Activated CD4-positive, alpha-beta memory T cell treated with anti-CD3 and anti-CD28 coated beads for 36 hours (primary cell): Measurements from ENCODE around the gene SSR2. TPM values are rescaled to one million over a fixed set of nuclear protein-coding genes. Genes with fewer than 3 reads are reported as not detected.

ENCODE experiments used
- CTCF ChIA-PET: fragments of 350-600 bp; sonication (Branson Sonifier 250); formaldehyde crosslinking; loops from one replicate; lab custom pipeline; 2021; ENCODE audit warnings: antibody characterized with exemption, inconsistent platforms; lab: Charles Lee
- POLR2A ChIA-PET: fragments of 350-600 bp; sonication (Branson Sonifier 250); formaldehyde crosslinking; loops from one replicate; lab custom pipeline; 2021; ENCODE audit warnings: antibody characterized with exemption; lab: Charles Lee
- DNase-seq: peaks from one replicate; pipeline ENCODE4 v3.0.0-alpha.2; 2020
- H3K27ac Mint-ChIP-seq: one replicate; pipeline ENCODE4 v1.8.0; 2021; ENCODE audit warnings: mixed read lengths
- H3K27me3 Mint-ChIP-seq: one replicate; pipeline ENCODE4 v1.8.0; 2021; ENCODE audit warnings: mixed read lengths
- H3K36me3 Mint-ChIP-seq: one replicate; pipeline ENCODE4 v1.8.0; 2021; ENCODE audit warnings: mixed read lengths
- H3K4me1 Mint-ChIP-seq: one replicate; pipeline ENCODE4 v1.8.0; 2021; ENCODE audit warnings: low read depth, mixed read lengths
- H3K4me3 Mint-ChIP-seq: one replicate; pipeline ENCODE4 v1.8.0; 2021; ENCODE audit warnings: mild to moderate bottlenecking, mixed read lengths
- H3K9me3 Mint-ChIP-seq: one replicate; pipeline ENCODE4 v1.8.0; 2021; ENCODE audit warnings: mixed read lengths
- intact Hi-C: fragments of 100-400 bp; cut with micrococcal nuclease; formaldehyde crosslinking; loops from one replicate; pipeline ENCODE4 v1.15.1; 2023
- total RNA-seq, 2 experiments: library from RNA; stranded (reverse); gene quantifications; one replicate each; pipeline ENCODE4 v1.2.3, GENCODE V29; 2021

Gene SSR2
- total RNA-seq, result 100 to 1,000 TPM; 171 to 175 TPM

DNA sequence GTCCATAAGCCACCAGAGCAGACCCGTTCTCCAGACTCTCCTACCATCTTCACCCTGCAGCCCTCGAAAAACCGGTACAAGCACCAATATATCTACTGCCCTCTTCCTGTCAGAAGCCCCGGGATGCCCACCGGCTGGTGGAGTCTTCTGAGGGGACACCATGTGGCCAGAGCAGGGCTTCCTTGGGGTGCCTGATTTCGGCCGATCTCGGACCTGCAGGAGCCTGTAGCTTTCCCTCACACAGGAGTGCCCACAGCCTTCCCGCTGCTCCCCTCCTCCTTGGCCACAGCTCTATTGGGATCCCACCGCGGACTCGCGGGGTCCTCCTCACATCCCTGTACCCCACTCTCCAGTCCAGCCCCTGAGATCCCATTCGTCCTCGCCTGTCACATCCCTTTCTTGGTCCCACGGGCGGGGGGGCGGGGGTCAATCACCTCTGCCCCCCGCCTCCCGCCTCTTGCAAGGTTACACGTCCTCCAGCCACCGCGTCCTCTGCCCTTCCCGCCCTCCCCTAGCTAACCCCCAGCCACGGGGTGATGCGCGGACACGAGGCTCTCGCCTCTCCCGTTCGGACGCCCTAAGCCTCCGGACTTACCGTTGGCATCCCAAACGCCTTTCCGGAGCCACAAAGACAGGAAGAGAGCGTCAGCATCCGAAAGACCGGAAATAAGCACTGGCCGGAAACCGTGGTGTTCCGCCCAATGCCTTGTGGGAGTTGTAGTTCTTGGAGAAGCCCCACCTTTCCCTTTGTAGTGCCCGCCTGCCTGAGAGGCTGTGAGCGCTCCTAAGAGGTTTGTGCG lies at the start of gene SSR2:
Gene SSR2 (minus strand): TSS at position 659 of the 800 bp plus-strand sequence. CDS start 784 bp downstream, outside the sequence.
- H3K9me3 Mint-ChIP-seq, result no peaks in the 10 kb centered on the region
- peak within 1 kb of the TSS; percentile 98 for H3K4me3 Mint-ChIP-seq
- intact Hi-C loops, result loop anchor here (1.0 to 2.0 kb wide), 2 partner anchors 34 to 74 kb away; partner anchors contain the start of gene LAMTOR2

DNA sequence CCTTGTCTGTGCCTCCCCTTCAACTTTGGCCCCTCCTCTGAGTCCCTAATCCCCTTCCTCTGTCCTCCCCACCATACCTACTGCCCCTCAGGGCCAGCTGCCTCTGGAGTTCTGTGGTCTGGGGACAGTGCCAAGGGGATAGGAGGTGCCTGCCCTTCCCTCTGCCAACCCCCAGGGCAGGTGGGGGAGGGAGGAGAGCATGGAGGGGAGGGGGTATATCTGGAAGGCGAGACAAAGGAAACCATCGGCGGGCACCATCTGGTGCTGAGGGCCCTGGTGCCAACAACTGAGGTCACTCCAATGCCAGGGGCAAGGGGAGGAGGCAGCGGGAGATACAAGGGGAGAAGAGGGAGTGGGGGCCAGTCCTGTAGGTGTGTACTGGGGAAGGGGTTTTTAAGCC lies 49.8 kb upstream of the SSR2 start:
- CTCF ChIA-PET, result interaction anchor here (1.8 kb wide), 1 partner anchor 20 kb away, joined by 5 read pairs; no protein-coding TSS in a partner anchor
- Mint-ChIP-seq H3K36me3 (no peaks in the 10 kb centered on the region), H3K27me3 (peaks cover 1% of the 10 kb centered on the region)

More for the DNA sequence above, at the start of gene SSR2:
- Mint-ChIP-seq H3K36me3 (peaks cover 25% of the 10 kb centered on the region), H3K27me3 (no peaks in the 10 kb centered on the region), H3K4me1 (peaks cover 21% of the 10 kb centered on the region), H3K27ac (peak within 1 kb of the TSS; percentile 91)
- ChIA-PET CTCF (interaction anchor here (0.6 to 2.1 kb wide), 7 partner anchors 12 to 320 kb away, joined by 3 to 11 read pairs (median 5); partner anchors contain the start of genes LAMTOR2 and UBQLN4), POLR2A (interaction anchor here (1.7 to 1.9 kb wide), 2 partner anchors 12 to 44 kb away, joined by 5 to 6 read pairs; no protein-coding TSS in a partner anchor)
- DNase-seq, result peak; percentile 92

DNA sequence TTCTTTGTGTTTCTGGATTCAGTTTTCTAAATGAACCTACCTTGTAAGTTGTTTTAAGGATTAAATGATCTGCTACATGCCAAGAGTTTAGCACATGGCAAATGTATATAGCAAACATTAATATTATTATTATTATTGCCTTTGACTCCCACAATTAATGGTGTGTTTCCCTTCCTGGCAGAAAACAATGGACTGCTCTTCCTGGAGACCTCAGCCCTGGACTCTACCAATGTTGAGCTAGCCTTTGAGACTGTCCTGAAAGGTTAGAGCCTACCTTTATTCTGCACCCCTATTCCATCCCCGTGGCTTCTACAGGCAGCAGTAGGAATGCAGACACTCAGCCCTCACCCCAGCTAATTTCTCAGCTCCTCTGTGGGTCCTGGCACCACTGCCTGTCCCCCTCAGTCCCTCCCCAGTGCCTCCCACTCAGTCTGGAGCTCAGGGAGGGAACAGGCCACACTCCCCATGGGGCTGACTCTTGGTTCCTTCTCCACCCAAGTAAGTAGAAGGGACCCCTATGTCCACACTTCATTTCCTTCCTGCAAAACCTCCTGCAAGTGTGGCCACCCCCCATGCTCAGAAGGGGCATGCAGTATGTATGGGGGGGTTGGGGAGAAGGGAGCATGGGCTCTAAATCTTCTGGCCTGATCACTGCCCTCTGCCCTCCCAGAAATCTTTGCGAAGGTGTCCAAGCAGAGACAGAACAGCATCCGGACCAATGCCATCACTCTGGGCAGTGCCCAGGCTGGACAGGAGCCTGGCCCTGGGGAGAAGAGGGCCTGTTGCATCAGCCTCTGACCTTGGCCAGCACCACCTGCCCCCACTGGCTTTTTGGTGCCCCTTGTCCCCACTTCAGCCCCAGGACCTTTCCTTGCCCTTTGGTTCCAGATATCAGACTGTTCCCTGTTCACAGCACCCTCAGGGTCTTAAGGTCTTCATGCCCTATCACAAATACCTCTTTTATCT lies 49.0 kb upstream of the SSR2 start:
- Mint-ChIP-seq H3K4me1 (peaks cover 12% of the 10 kb centered on the region), H3K4me3 (no peak overlapping the region), H3K9me3 (no peaks in the 10 kb centered on the region), H3K36me3 (no peaks in the 10 kb centered on the region), H3K27ac (no peak overlapping the region), H3K27me3 (no peaks in the 10 kb centered on the region)
- ChIA-PET CTCF (interaction anchor here (1.4 kb wide), 1 partner anchor 59 kb away, joined by 3 read pairs; no protein-coding TSS in a partner anchor), POLR2A (no interaction called here)
- DNase-seq, result no peak
- intact Hi-C loops, result no loop called here

More for the DNA sequence above, 49.8 kb upstream of the SSR2 start:
- H3K4me1 Mint-ChIP-seq, result peaks cover 4% of the 10 kb centered on the region
- H3K4me3 Mint-ChIP-seq, result no peak overlapping the region
- DNase-seq, result no peak
- POLR2A ChIA-PET, result no interaction called here
- no peaks in the 10 kb centered on the region for H3K9me3 Mint-ChIP-seq
- intact Hi-C loops, result no loop called here
- no peak overlapping the region for H3K27ac Mint-ChIP-seq

DNA sequence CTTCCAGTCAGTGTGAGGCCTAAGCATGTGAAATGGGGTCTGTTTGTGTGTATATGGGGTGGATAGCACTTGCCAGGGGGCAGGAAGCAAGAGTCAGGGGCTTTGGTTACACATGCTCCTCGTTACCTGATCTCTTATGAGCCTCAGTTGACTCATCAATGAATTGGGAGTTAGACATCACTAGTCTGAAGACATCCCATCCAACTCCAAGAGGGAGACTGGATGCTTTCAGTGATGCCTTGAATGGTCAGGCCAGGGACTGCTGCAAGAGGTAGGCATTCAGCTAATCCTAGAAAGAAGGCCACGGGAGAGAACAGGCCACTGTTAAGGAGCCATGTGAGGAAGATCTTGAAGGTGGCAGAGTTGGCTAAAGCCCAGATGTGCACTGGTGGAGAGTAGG lies 46.5 kb upstream of the SSR2 start:
- no peaks in the 10 kb centered on the region for H3K36me3 Mint-ChIP-seq
- intact Hi-C loops, result loop anchor here (2.0 kb wide), 1 partner anchor 40 kb away; no protein-coding TSS in a partner anchor
- no peak for DNase-seq
- peaks cover 16% of the 10 kb centered on the region for H3K4me1 Mint-ChIP-seq
- no peak overlapping the region for H3K27ac Mint-ChIP-seq
- no peaks in the 10 kb centered on the region for H3K9me3 Mint-ChIP-seq
- ChIA-PET POLR2A (no interaction called here), CTCF (interaction anchor here (0.7 to 3.8 kb wide), 9 partner anchors 8 to 182 kb away, joined by 4 to 23 read pairs (median 8); partner anchors contain the start of genes LAMTOR2 and UBQLN4)
- H3K27me3 Mint-ChIP-seq, result no peaks in the 10 kb centered on the region
- no peak overlapping the region for H3K4me3 Mint-ChIP-seq

GRCh38 chr1:156065871-156066270 lies 45.1 kb upstream of the SSR2 start:
- intact Hi-C loops, result loop anchor here (1.0 to 2.0 kb wide), 2 partner anchors 39 to 128 kb away; no protein-coding TSS in a partner anchor
- DNase-seq, result no peak
- H3K27ac Mint-ChIP-seq, result no peak overlapping the region
- H3K9me3 Mint-ChIP-seq, result no peaks in the 10 kb centered on the region
- no peaks in the 10 kb centered on the region for H3K27me3 Mint-ChIP-seq
- H3K4me1 Mint-ChIP-seq, result peaks cover 20% of the 10 kb centered on the region
- CTCF ChIA-PET, result interaction anchor here (0.6 to 3.8 kb wide), 39 partner anchors 8 to 217 kb away, joined by 3 to 23 read pairs (median 5); partner anchors contain the start of genes ARHGEF2, GON4L, SMG5 and SSR2
- POLR2A ChIA-PET, result interaction anchor here (0.6 to 1.1 kb wide), 2 partner anchors 58 to 147 kb away, joined by 3 to 4 read pairs; partner anchors contain the start of gene PMF1
- no peak overlapping the region for H3K4me3 Mint-ChIP-seq
- no peaks in the 10 kb centered on the region for H3K36me3 Mint-ChIP-seq

DNA sequence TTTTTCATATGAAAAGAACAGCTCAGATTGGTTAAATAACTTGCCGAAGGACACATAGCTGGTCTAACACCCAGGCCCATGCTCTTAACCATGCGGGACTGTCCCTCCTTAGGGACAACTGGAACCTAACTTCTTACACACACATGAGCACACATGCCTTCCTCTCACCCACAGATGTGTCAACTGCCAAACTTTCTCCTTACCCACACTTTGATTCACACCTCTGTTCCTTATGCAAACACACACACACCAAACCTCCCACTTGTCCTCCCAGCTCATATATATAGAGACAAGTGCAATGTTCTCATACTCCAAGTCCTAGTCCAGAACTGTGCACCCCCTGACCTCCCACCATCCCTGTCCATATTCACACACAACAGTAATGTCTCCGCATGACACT lies 44.5 kb upstream of the SSR2 start:
- H3K27ac Mint-ChIP-seq, result no peak overlapping the region
- CTCF ChIA-PET, result interaction anchor here (1.0 to 3.8 kb wide), 13 partner anchors 8 to 160 kb away, joined by 3 to 23 read pairs (median 8); no protein-coding TSS in a partner anchor
- no peak for DNase-seq
- H3K27me3 Mint-ChIP-seq, result no peaks in the 10 kb centered on the region
- H3K36me3 Mint-ChIP-seq, result no peaks in the 10 kb centered on the region
- no peak overlapping the region for H3K4me3 Mint-ChIP-seq
- H3K9me3 Mint-ChIP-seq, result no peaks in the 10 kb centered on the region
- intact Hi-C loops, result no loop called here
- peaks cover 20% of the 10 kb centered on the region for H3K4me1 Mint-ChIP-seq
- POLR2A ChIA-PET, result interaction anchor here (0.9 kb wide), 1 partner anchor 18 kb away, joined by 3 read pairs; no protein-coding TSS in a partner anchor

DNA sequence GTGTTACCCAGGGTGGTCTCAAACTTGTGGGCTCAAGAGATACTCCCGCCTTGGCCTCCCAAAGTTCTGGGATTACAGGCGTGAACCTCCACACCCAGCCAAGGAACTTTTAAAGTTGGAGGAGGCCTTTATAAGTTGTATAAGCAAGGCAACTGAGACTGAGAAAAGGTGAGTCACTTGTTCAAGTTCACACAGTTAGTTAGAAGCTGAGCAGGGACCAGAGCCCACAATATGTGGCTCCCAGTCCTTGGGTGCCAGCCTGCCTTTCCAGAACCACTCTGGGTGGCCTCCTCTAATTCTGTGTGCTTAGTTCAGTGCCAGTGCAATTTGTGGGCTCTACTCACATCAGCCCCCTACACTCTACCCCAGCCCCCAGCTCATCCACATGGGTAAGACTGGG lies 43.9 kb upstream of the SSR2 start:
- no peaks in the 10 kb centered on the region for H3K27me3 Mint-ChIP-seq
- H3K9me3 Mint-ChIP-seq, result no peaks in the 10 kb centered on the region
- H3K4me1 Mint-ChIP-seq, result peaks cover 20% of the 10 kb centered on the region
- H3K4me3 Mint-ChIP-seq, result no peak overlapping the region
- peak; percentile 23 for DNase-seq
- no peak overlapping the region for H3K27ac Mint-ChIP-seq
- no peaks in the 10 kb centered on the region for H3K36me3 Mint-ChIP-seq
- CTCF ChIA-PET, result interaction anchor here (1.0 to 3.8 kb wide), 8 partner anchors 9 to 126 kb away, joined by 3 to 23 read pairs (median 12); no protein-coding TSS in a partner anchor
- intact Hi-C loops, result no loop called here
- POLR2A ChIA-PET, result interaction anchor here (0.9 kb wide), 1 partner anchor 18 kb away, joined by 3 read pairs; no protein-coding TSS in a partner anchor

DNA sequence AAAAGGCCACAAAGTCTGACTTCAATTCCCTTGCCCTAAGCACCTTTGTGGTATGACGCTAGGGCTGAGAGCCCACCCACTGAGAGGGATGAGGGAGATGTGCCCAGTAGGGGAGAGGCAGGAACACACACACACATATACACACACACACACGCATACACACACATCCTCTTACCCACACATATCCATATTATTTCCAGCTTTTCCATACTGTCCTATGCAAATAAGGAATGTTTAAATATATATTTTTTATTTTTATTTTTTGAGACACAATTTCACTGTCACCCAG lies 43.2 kb upstream of the SSR2 start:
- ChIA-PET CTCF (interaction anchor here (2.7 kb wide), 1 partner anchor 65 kb away, joined by 11 read pairs; no protein-coding TSS in a partner anchor), POLR2A (no interaction called here)
- H3K36me3 Mint-ChIP-seq, result no peaks in the 10 kb centered on the region
- H3K4me1 Mint-ChIP-seq, result peaks cover 20% of the 10 kb centered on the region
- intact Hi-C loops, result no loop called here
- no peaks in the 10 kb centered on the region for H3K27me3 Mint-ChIP-seq
- no peak overlapping the region for H3K27ac Mint-ChIP-seq
- no peak for DNase-seq
- no peaks in the 10 kb centered on the region for H3K9me3 Mint-ChIP-seq
- H3K4me3 Mint-ChIP-seq, result no peak overlapping the region

DNA sequence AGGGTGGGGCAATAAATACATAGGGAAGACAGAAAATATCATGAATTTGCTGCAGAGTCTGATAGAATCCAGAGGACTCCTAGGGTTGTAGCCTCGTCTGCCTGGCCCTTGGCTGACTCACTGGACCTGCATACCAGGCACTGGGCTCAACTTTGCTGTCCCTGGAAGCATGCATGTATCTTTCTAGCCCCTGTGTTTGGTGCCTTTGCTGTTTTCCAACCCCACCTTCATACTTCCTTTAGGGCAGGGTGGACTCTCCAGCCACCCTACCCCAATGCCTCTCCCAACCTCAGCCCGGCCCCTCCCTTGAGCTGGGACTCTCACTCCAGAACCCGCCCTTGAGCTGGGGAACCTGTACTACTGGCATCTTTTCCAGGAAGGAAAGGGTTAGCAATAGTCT lies 41.4 kb upstream of the SSR2 start:
- Mint-ChIP-seq H3K36me3 (peaks cover 2% of the 10 kb centered on the region), H3K27ac (no peak overlapping the region), H3K4me3 (no peak overlapping the region), H3K4me1 (peaks cover 20% of the 10 kb centered on the region), H3K27me3 (no peaks in the 10 kb centered on the region), H3K9me3 (no peaks in the 10 kb centered on the region)
- ChIA-PET CTCF (no interaction called here), POLR2A (no interaction called here)
- intact Hi-C loops, result no loop called here
- no peak for DNase-seq

DNA sequence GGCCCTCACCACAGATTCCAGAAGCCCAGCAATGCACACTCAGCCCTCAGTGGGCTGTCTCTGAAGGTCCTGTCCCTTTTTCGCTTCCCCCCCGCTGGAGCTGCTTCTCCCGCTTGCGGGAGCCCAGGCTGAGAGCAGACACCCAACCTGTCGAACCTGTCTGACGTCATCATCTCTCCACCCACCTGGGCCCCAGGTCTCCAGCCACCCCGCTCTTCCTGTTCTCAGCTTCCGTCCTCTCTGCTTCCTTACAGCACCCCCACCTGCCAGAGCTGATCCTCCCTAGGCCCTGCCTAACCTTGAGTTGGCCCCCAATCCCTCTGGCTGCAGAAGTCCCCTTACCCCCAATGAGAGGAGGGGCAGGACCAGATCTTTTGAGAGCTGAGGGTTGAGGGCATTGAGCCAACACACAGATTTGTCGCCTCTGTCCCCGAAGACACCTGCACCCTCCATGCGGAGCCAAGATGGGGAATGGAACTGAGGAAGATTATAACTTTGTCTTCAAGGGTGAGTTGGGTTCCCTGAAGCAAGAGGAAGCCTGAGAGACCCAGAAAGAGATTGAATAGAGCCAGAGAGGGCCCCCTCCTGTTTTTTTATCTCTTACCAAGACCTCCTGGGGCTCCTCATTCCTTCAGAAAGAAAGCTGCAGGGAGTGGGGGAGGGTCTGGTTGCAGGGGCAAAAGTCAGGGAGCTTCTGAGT lies 40.3 kb upstream of the SSR2 start, which contains the start of gene RAB25:
Gene RAB25 (plus strand): TSS at position 224 of the 700 bp plus-strand sequence. CDS start 241 bp downstream, at position 465.
- Mint-ChIP-seq H3K27me3 (no peaks in the 10 kb centered on the region), H3K4me3 (no peak within 1 kb of the TSS), H3K36me3 (peaks cover 3% of the 10 kb centered on the region), H3K4me1 (peaks cover 20% of the 10 kb centered on the region), H3K27ac (no peak within 1 kb of the TSS), H3K9me3 (no peaks in the 10 kb centered on the region)
- ChIA-PET POLR2A (no interaction called here), CTCF (interaction anchor here (0.8 kb wide), 1 partner anchor 94 kb away, joined by 3 read pairs; no protein-coding TSS in a partner anchor)
- intact Hi-C loops, result no loop called here
- DNase-seq, result no peak
